ENCODE results near the gene MAP7D2. TPM values are rescaled to one million over a fixed set of nuclear protein-coding genes. Genes with fewer than 3 reads are reported as not detected.
A peak's percentile ranks its signal among the peaks of the same experiment; 100 is the strongest.

Gene MAP7D2
- total and polyA plus RNA-seq, 2 of the 4 experiments (the other 2 are of a cell fraction) = 0.18 to 0.19 TPM

DNA sequence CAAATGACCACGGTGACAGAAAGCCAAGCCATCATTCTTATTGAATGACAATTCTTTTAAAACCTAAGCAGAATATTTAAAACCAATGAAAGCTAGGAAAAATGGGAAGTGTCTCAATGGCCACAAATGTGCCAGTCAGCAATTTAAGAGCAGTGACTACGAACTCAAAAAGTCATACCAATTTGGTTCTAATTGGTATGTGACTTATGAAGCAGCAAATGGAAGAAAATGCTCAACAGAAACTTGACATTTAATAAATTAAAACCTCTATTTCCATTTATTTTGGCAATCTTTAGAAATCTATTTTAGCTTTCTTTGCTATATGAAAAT is 100.1 kb downstream of the MAP7D2 start:
- H4K20me1 ChIP-seq (ENCODE audit: insufficient read depth, low read length) = no peaks in the 10 kb centered on the region
- H3K4ac ChIP-seq (ENCODE audit: low read depth, low read length) = no peak overlapping the region
- POLR2A ChIA-PET (ENCODE audit: unreplicated experiment) = no interaction called here
- DNase-seq = no peak
- H3K9me3 ChIP-seq (ENCODE audit: control insufficient read depth, insufficient read depth, low read length) = peaks cover 13% of the 10 kb centered on the region
- H3K4me3 ChIP-seq (ENCODE audit: insufficient read depth, low read depth, low read length) = no peak overlapping the region
- H3K27ac ChIP-seq (ENCODE audit: insufficient read depth, low read length) = no peak overlapping the region
- no peak overlapping the region for H3K9ac ChIP-seq (ENCODE audit: low read depth, low read length)
- H3K36me3 ChIP-seq (ENCODE audit: control insufficient read depth, insufficient read depth, low read length) = no peaks in the 10 kb centered on the region
- no peak overlapping the region for H3K18ac ChIP-seq (ENCODE audit: low read depth, low read length)
- BruUV-seq (replicated peaks) = no TSS peak
- intact Hi-C loops (cut with micrococcal nuclease) (no loop called here), in situ Hi-C loops (cut with MboI; ENCODE audit: low sequenced_read_pairs) (no loop called here), dilution Hi-C loops (cut with HindIII; ENCODE audit: low sequenced_read_pairs, unreplicated experiment) (no loop called here)
- H3K79me1 ChIP-seq (ENCODE audit: low read depth in 1 of 2, low read length in 2 of 2) = no peaks in the 10 kb centered on the region
- no peak overlapping the region for H4K91ac ChIP-seq (ENCODE audit: insufficient read depth, low read depth, low read length)
- no peak overlapping the region for H2BK15ac ChIP-seq (ENCODE audit: low read depth, low read length)
- ATAC-seq (ENCODE audit: low read depth) = no peak
- no peak overlapping the region for H3K23ac ChIP-seq (ENCODE audit: low read depth, low read length)
- H3K14ac ChIP-seq (replicated peaks; ENCODE audit: low read depth, low read length) = no peak overlapping the region
- H2BK20ac ChIP-seq (ENCODE audit: low read depth, low read length) = no peak overlapping the region
- no peak overlapping the region for H2BK120ac ChIP-seq (ENCODE audit: low read depth, low read length)
- no peak overlapping the region for H2AFZ ChIP-seq (replicated peaks; ENCODE audit: low read length, poor library complexity)
- H2BK5ac ChIP-seq (ENCODE audit: low read depth, low read length, poor library complexity, severe bottlenecking) = no peak overlapping the region
- H3K4me2 ChIP-seq (ENCODE audit: low read depth, low read length) = no peak overlapping the region
- H3K4me1 ChIP-seq (ENCODE audit: control insufficient read depth, insufficient read depth, low read length) = no peaks in the 10 kb centered on the region
- H3K56ac ChIP-seq (ENCODE audit: extremely low read depth, insufficient read depth, low read length) = no peak overlapping the region
- CTCF ChIA-PET = interaction anchor here (1.1 kb wide), 1 partner anchor 81 kb away, joined by 3 read pairs; no protein-coding TSS in a partner anchor
- H2AK5ac ChIP-seq (ENCODE audit: low read depth, low read length) = no peak overlapping the region
- H4K5ac ChIP-seq (ENCODE audit: low read depth, low read length) = no peak overlapping the region
- no peak overlapping the region for H2AK9ac ChIP-seq (replicated peaks; ENCODE audit: low read depth, low read length, poor library complexity)
- no peaks in the 10 kb centered on the region for H3K9me1 ChIP-seq (ENCODE audit: insufficient read depth, low read length)
- no peak overlapping the region for H4K8ac ChIP-seq (ENCODE audit: low read depth in 2 of 2, low read length in 2 of 2)
- no CpG with 5 or more reads among the region's 2 CpGs for WGBS, 2 experiments (ENCODE audit: extremely low coverage in 2 of 2, insufficient read length in 1 of 2)
- H3K27me3 ChIP-seq (ENCODE audit: control insufficient read depth, insufficient read depth, low read length) = peaks cover 12% of the 10 kb centered on the region
- TF ChIP-seq RAD21 (IDR thresholded peaks at IDR 0.05; ENCODE audit: low read length) = no peak
- peak; percentile 89 for TF ChIP-seq MAFK (IDR thresholded peaks at IDR 0.05; ENCODE audit: low read depth, low read length)
- no peak for TF ChIP-seq CHD1 (IDR thresholded peaks at IDR 0.05; ENCODE audit: low read depth, low read length)

Measured in IMR-90 (cell line).